Islet of Langerhans (tissue), 1 donor: ENCODE results near the gene LKAAEAR1.

Experiments used
- FAIRE-seq: peaks from one replicate; lab custom pipeline; 2011; peaks lifted over from hg19 to GRCh38; lab: Jason Lieb, UNC

The LKAAEAR1 gene

DNA sequence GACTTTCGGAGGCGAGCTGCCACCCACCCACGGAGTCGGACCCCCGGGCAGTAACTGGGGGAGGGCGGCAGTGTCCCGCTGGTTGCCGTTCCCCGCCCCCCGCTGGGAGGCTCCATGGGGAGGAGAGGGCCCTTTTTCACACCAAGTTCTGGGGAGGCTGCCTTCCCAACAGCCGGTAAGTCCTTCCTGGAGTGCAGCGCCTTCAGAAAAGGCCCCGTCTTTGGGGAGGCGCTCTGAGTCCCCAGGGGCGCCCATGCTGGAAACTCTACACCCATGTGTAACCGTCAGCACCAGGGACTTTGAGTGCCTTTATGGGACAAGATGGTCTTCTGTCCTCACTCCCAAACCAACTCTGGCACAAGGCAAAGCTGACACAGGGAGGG is 34.3 kb downstream of the LKAAEAR1 start:
- no peak for FAIRE-seq

DNA sequence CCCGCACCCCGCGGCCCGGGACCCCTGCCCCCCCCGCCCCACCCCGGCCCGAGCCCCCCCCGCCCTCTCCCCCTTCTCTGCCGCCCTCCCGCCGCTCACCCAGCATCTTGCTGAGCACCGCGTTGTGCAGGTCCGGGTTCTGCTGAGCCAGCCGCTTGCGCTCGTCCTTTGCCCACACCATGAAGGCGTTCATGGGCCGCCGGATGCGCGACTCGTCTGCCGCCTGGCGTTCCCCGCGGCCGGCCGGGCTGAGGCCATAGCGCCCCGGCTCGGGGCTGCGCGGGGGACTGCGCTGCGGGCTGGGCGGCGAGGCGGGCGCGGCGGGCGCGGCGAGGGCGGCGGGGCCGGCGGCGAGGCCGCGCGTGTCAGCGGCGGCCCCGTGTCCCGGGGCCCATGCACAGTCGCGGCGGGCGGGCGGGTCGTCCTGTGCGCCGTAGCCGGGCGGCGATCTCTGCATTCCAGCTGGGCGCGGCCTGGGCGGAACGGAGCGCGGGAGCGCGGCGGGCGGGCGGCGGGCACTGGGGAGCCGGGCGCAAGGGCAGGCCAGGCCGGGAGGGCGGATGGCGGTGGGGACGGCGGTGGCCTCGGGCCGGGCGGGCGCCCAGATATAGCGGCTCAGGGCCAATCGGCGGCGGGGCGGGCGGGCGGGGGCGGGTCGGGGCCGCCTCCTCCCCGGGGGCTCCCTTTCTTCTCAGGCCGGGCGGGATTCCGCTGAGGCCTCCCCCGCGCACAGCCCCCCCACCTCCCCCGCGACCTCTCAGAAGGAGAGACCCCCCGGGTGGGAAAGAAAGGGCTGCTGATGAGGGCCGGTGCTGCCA is 34.9 kb downstream of the LKAAEAR1 start, which contains the start of gene SOX18:
SOX18 (minus strand) TSS at position 580 of the 818 bp plus-strand sequence; CDS start at position 457, 123 bp downstream.
- FAIRE-seq, result no peak

GRCh38 chr20:64048402-64049044 is 35.7 kb downstream of the LKAAEAR1 start:
- no peak for FAIRE-seq

GRCh38 chr20:64047968-64048401 is 36.2 kb downstream of the LKAAEAR1 start:
- no peak for FAIRE-seq

GRCh38 chr20:64047046-64047389 is 37.2 kb downstream of the LKAAEAR1 start:
- FAIRE-seq, result no peak

GRCh38 chr20:64045346-64046011 is 38.7 kb downstream of the LKAAEAR1 start:
- FAIRE-seq, result no peak

DNA sequence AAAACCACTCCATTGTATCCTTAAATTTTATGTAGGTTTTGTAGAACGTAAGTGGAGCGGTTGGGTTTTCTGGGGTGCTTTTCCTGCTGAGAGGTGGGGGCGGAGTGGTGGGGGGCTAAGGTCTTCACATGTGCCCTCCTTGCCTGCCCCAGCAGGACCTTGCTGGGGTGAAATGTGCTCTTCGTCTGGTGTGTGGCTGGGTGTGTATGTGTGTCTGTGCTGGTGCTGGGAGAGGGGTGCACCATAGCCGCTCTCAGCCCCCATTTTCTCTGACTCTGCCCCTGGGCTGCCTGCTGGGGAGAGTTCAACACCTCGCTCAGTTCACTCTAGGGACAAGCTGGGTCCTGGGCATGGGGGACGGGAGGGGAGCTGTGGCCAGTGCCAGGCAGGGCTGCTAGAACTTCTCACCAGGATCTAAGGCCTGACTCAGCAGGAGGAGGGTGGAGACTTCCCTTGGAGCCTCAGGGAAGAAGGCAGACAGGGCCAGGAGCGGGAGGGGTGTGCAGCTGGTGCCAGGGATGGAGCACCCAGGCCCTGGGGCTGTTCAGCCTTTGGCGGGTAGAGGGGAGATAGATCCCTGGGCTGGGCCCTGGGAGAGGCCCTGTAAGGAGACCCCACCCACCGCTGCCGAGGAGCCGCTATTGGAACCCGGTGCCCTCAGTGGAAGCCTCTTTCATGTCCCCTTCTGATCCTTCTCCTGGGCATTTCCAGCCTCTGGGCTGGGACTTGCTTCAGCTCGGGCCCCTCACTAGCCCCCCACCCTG is 39.5 kb downstream of the LKAAEAR1 start:
- FAIRE-seq, result no peak

DNA sequence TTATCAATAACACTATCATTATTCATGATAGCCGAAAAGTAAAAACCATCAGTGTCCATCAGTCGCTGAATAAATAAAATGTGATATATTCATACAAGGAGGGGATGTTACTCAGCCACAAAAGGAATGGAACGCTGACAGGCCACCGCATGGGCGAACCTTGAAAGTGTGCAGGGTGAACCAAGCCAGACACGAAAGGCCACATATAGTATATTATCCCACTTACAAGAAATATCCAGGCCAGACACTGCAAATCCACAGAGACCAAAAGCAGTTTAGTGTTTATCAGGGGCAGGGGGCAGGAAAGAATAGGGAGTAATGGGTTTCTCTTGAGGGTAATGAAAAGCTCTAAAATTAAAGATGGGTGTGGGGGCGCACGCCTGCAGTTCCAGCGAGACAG is 40.4 kb downstream of the LKAAEAR1 start:
- FAIRE-seq, result no peak

DNA sequence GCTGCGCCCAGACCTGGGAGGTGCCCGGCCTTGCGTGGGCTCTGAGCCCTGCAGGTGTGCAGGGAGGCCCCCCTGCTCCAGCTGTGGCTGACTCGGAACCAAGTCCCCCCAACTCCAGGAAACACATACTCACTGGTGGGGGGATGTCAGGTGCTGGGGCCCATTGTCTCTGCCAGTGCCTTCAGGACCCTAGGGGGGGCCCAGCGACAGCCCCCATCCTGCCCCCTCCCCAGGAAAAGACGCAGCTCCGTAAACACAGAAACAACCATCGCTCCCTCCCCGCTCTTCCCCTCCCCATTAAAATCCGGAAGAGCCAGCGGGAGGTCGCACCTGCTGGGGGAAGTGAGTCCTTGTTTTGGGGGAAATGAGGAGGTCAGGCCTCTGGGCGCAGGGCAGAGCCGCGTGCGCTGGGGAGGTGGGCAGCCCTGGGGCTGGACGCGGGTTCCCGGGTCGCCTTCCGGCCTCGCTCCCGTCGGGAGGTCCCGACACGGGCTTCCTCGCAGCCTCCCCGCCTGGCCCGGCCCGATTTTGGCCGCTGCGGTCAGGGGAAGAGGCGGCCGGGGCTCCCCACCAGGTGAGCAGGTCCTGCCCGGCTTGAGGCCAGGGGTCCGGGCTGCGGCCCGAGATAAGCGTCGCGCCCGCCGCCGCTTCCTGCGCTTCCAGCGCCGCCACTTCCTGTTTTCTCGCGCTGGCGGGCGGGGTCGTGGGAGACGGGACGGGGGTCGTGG is 42.0 kb downstream of the LKAAEAR1 start:
- FAIRE-seq, result no peak

DNA sequence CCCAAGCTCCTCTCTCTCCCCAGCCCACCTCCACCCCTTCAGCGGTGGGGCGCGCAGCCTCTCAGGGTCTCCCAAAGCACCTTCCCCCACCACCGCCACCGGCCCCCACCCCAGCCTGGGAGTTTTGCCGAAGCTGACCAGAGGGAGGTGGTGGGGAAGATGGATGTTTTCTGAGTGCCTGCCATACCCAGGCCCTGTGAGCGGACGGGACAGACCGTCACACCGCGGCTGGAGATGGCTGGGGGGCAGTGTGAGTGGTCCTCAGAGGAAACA is 42.5 kb downstream of the LKAAEAR1 start:
- no peak for FAIRE-seq

DNA sequence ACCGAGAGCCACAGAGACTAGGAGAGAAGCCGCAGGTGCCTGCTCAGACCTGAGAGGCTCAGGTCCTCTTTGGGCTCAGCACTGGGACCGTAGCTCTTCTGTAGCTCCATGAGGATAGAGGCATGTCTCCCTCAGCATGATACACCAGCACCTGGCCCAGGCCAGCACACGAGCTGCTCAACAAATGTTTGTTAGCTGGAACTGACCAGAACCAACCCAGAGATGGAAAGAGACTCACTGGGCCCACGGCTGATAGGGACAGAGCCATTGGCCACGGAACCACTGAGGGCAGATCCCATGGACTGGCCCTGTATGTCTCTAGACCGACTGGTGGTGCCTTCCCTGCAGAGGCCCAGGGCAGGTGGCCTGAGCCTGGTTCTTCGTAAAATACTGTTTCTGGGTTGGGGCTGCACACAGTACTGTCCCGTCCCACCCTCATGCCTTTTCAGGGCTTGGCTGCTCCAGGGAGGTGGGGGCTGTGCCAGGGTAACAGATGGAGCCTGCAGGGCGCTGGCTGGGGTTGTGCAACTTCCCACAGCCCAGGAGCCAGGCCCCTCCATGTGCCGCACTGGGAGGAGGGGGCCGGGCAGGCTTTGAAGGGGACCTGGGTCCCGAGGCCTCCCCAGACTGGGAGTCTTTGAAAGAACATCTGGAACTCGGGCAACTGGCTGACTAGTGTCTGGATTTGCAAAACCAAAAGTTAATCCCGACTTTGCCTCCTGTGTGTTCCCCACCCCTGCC is 43.0 kb downstream of the LKAAEAR1 start:
- FAIRE-seq, result no peak

DNA sequence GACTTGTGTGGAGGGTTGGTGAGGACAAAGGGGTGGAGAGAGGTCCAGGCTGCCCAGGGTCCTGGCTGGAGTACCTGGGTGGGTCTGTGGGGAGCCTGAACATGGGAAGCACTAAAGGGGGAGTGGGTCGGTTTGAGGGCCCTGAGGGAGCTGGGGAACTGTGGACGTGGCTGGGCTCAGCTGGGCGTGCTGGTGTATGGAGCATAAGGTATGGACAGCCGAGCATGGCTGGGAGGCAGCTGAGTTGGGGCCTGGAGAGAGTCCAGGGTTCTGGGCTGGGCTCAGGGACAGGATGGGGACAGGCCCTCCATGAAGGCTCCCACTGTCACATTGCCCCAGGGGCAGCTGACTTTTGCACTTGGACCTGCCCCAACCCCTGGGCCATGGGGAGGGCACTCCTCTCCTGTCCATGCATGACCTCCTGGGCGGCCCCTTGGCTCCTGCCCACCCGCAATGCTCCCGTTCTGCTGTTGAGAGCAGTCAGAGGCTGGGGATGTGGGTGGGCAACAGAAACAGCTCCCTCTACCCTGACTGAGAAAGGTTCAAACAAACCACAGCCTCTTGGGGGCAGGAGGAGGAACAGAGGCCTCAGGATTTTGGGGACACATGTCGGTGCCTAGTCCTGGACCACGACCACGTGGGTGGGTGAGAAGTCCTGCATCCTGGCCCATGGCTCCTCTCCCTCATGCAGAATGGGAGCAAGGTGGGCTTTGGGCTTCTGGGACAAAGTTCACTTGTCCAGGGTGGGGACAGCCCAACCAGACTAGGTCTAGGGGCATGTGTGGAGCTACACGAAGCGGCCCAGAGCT is 43.8 kb downstream of the LKAAEAR1 start:
- FAIRE-seq, result no peak

DNA sequence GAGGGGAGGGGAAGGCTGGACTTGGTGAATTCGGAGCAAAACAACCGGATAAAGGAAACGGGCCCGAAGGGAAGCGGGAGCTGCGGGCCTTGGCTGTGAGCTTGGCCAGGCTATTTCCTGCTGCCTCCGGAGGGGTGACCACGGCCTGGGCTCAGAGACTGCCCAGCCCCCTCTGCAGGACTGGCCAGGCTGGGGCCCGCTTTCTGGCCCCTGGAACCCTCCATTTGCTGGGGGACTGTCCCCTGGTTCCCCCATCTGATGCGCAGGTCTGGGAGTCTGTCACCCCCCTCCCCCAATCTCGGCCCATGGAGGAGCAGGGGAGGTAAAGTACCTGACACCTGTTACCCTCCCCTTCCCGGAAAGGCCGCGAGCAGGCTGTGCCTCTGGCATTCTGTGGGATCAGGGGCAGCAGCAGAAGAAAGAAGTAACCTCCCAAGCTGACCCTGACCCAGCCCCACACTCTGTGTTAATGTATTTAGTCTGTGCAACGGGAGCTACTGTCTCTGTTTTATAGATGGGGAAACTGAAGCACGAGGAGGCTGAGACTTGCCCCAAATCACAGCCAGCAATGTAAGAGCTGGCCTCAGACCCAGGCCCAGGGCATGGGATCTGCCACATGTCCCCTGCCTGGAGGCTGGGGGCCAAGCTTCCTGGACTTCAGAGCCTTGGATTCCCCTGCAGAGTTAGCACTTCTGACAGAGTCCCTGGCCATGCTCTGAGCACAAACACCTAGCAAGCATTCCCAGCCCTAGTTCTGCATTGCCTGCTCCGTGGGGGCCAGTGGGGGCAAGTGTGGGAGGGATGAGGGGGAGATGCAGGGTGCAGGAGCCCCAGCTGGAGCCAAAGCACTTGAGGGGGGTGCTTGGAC is 44.7 kb downstream of the LKAAEAR1 start:
- no peak for FAIRE-seq

DNA sequence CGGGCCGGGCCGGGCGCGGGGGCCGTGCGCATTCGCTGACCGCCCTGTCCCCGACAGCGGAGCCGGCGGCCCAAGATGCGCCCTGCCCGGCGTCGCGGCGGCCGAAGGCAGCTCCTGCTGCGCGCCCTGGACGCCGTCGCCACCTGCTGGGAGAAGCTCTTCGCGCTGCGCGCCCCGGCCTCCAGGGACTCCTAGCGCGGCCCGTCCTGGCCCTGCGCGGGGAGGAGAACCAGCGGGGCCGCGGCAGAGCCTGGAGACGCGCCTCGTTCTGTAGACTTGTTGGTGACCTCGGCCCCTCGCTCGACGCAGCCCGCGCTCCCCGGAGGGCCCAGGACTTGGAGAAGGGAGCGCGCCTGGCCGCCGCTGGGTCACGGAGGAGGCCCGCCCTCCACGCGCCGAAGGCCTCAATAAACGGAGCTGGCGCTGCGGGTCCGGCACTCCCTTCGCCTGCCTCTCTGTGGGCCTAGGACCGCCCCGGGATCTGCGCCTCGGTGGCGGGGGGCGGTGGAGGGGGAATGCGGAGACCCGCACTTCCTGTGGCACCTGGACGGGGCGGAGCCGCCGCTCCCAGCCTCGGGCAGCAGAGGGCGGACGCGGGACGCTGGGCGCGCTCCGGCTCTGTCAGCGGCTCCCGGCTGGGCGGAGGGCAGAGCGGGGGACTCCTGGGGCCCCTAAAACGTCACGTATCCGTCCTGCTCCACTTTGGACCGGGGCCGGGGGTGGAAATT is 45.5 kb downstream of the LKAAEAR1 start:
- no peak for FAIRE-seq

DNA sequence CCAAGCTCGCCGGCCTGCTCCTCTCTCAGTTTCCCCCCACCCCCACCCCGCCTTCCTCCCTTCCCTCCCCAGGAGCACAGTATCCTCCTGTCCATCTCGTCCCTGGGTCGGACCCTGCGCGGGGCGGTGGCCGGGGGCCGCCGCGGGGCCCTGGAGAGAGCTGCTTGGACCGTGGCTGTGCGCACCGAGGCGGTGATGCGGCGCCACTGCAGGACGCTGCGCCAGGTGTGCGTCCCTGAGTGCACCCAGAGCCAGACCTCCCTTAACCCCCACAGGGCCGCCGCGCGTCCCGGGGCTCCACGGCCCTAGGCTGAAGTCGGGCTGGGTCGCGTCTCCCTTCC is 46.0 kb downstream of the LKAAEAR1 start:
- no peak for FAIRE-seq

DNA sequence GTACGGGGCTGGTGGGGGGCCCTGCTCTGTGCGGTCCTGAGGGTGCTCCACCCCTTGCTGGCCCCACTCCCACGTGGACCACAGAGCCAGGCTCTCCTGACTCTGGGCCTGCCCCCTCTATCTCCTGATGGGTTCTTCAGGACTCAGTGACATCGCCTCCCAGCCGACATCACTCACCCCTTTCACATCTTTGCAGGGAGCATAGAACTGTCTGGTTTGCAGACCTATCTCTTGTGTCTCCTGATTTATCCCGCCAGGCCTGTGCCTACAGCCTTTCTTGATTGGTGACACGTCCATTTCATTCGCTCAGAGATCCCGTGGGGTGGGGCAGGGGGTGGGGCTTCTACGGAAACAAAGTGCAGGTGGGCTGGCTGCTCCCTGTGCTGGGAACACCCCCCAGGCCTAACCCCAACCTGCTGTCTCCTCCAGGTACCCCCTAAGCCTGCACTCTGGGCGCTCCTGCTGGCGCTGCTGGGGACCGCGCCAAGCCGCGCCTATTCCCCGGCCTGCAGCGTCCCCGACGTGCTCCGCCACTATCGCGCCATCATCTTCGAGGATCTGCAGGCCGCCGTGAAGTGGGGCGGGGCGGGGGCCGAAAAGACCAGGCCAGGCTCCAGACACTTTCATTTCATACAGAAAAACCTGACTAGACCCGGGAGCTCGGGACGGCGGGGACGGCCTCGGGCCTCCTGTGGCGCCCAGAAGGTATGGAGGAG is 46.5 kb downstream of the LKAAEAR1 start:
- FAIRE-seq, result no peak

- no peak for FAIRE-seq
Measured at GRCh38 chr20:64037199-64037497, 47.0 kb downstream of the LKAAEAR1 start.
